Hematopoietic multipotent progenitor cell (in vitro differentiated cells): ENCODE measurements around the gene KLHDC10. TPM values are rescaled to one million over a fixed set of nuclear protein-coding genes. Genes with fewer than 3 reads are reported as not detected.
A peak's percentile ranks its signal among the peaks of the same experiment; 100 is the strongest.
"Not testable (repeated sequence)": the region's sequence is repeated elsewhere in the genome, so short reads cannot be mapped to it uniquely, and the experiment has no call there.

Source experiments
- DNase-seq, 3 donors: peaks; one replicate each; pipeline ENCODE4 v3.0.0-alpha.2; 2011 to 2015; ENCODE audit warnings: low read depth in 2 of 3, low spot score in 2 of 3
- total RNA-seq: library from RNA; depleted of rRNA; stranded (reverse); fragments of >200 nt; gene quantifications from one replicate; pipeline ENCODE4 v1.2.3, GENCODE V29; 2012

The KLHDC10 gene
- total RNA-seq = 17.2 TPM

- peak; percentile 92 to 99 (median 98) for DNase-seq
These were observed at the start of gene KLHDC10 for GRCh38 chr7:130069978-130070860. TSS of gene KLHDC10 (plus strand) at chr7:130070534. CDS start at chr7:130070644, 110 bp downstream.

- no peak for DNase-seq
These were observed 49.1 kb upstream of the KLHDC10 start for GRCh38 chr7:130021105-130021834.

- DNase-seq = no peak
These were observed 48.2 kb upstream of the KLHDC10 start for GRCh38 chr7:130022115-130022514.

- no peak for DNase-seq
These were observed 47.6 kb upstream of the KLHDC10 start for GRCh38 chr7:130022623-130023175.

GRCh38 chr7:130024390-130024789 lies 45.9 kb upstream of the KLHDC10 start:
- DNase-seq = no peak

- no peak for DNase-seq
These were observed 37.6 kb upstream of the KLHDC10 start for GRCh38 chr7:130032698-130033097.

GRCh38 chr7:130037703-130038102 lies 32.6 kb upstream of the KLHDC10 start:
- peak in 2 of 3 donors; percentile 19 to 33 for DNase-seq

- no peak for DNase-seq
These were observed 29.8 kb upstream of the KLHDC10 start for GRCh38 chr7:130040576-130040975.

- no peak for DNase-seq
These were observed 22.5 kb upstream of the KLHDC10 start for GRCh38 chr7:130047831-130048230.

GRCh38 chr7:130048906-130049305 lies 21.4 kb upstream of the KLHDC10 start:
- no peak for DNase-seq

- not testable (repeated sequence) for DNase-seq
These were observed 18.1 kb upstream of the KLHDC10 start for GRCh38 chr7:130052250-130052649.

- not testable (repeated sequence) for DNase-seq
These were observed 15.1 kb upstream of the KLHDC10 start for GRCh38 chr7:130055198-130055597.

GRCh38 chr7:130062246-130062645 lies 8.1 kb upstream of the KLHDC10 start:
- no peak for DNase-seq

- peak in 2 of 3 donors; percentile 54 to 85 for DNase-seq
These were observed 7.3 kb upstream of the KLHDC10 start for GRCh38 chr7:130063036-130063435.

- not testable (repeated sequence) for DNase-seq
These were observed 5.8 kb upstream of the KLHDC10 start for GRCh38 chr7:130064580-130064926.

GRCh38 chr7:130065500-130066152 lies 4.7 kb upstream of the KLHDC10 start:
- no peak for DNase-seq

GRCh38 chr7:130069179-130069977 lies 956 bp upstream of the KLHDC10 start:
- no peak for DNase-seq

GRCh38 chr7:130070861-130071622 lies 708 bp downstream of the KLHDC10 start:
- DNase-seq = peak in 2 of 3 donors; percentile 18 to 30
